Measurements from ENCODE around the gene ZNF598.

Gene ZNF598

GRCh38 chr16:2005646-2006045 lies 4.0 kb downstream of the ZNF598 start:
- no peak for DNase-seq

GRCh38 chr16:2004795-2005517 lies 4.7 kb downstream of the ZNF598 start:
- no peak for DNase-seq

GRCh38 chr16:2003827-2004641 lies 5.6 kb downstream of the ZNF598 start:
- peak; percentile 82 for DNase-seq

- no peak for DNase-seq
Observed at GRCh38 chr16:2003231-2003826, 6.3 kb downstream of the ZNF598 start.

GRCh38 chr16:2002406-2003230 lies 7.0 kb downstream of the ZNF598 start:
- DNase-seq: no peak

- no peak for DNase-seq
Observed at GRCh38 chr16:2001456-2002355, 7.9 kb downstream of the ZNF598 start.

GRCh38 chr16:2001035-2001434 lies 8.6 kb downstream of the ZNF598 start:
- DNase-seq: no peak

- DNase-seq: no peak
Observed at GRCh38 chr16:1999866-2000514, 9.6 kb downstream of the ZNF598 start.

GRCh38 chr16:1998852-1999801 lies 10.5 kb downstream of the ZNF598 start:
- no peak for DNase-seq

- DNase-seq: no peak
Observed at GRCh38 chr16:1998360-1998835, 11.2 kb downstream of the ZNF598 start.

GRCh38 chr16:1997494-1998359 lies 11.9 kb downstream of the ZNF598 start:
- no peak for DNase-seq

- peak; percentile 26 for DNase-seq
Observed at GRCh38 chr16:1993731-1994131, 15.9 kb downstream of the ZNF598 start.

- DNase-seq: no peak
Observed at GRCh38 chr16:1992704-1993317, 16.8 kb downstream of the ZNF598 start.

- peak; percentile 92 for DNase-seq
Observed at GRCh38 chr16:1991948-1992703, 17.5 kb downstream of the ZNF598 start.

GRCh38 chr16:1991588-1991947 lies 18.1 kb downstream of the ZNF598 start:
- DNase-seq: no peak

GRCh38 chr16:1991135-1991551 lies 18.5 kb downstream of the ZNF598 start:
- no peak for DNase-seq

GRCh38 chr16:1990351-1991134 lies 19.1 kb downstream of the ZNF598 start:
- no peak for DNase-seq
